Sigmoid colon (tissue), 7 donors: ENCODE measurements around the gene ENDOV. TPM values are rescaled to one million over a fixed set of nuclear protein-coding genes. Genes with fewer than 3 reads are reported as not detected.

ENCODE experiments used
- DNase-seq: peaks from one replicate; pipeline ENCODE4 v3.0.0-alpha.2; 2019
- H3K27ac ChIP-seq, 4 donors: fragments of 200-600 bp; sonication (generic); one replicate each; pipeline ENCODE4 v1.5.1; 2016 to 2019; ENCODE audit warnings: mild to moderate bottlenecking in 1 of 4
- H3K27me3 ChIP-seq, 3 donors: fragments of 200-600 bp; sonication (generic); one replicate each; pipeline ENCODE4 v1.5.1; 2019; ENCODE audit warnings: mild to moderate bottlenecking in 1 of 3
- H3K36me3 ChIP-seq, 4 donors: fragments of 200-600 bp; sonication (generic); one replicate each; pipeline ENCODE4 v1.5.1; 2016 to 2019
- H3K4me1 ChIP-seq, 4 donors: fragments of 200-600 bp; sonication (generic); one replicate each; pipeline ENCODE4 v1.5.1; 2017 to 2019
- H3K4me3 ChIP-seq, 4 donors: fragments of 200-600 bp; sonication (generic); one replicate each; pipeline ENCODE4 v1.5.1; 2017 to 2019; ENCODE audit warnings: mild to moderate bottlenecking in 2 of 4, moderate library complexity in 1 of 4
- H3K9me3 ChIP-seq, 4 donors: fragments of 200-600 bp in 3 of 4; sonication (generic) in 3 of 4; one replicate each; pipeline versions ENCODE4 v1.5.1 to v1.6.1; 2013 to 2019
- CTCF ChIP-seq, 4 experiments: fragments of 450-650 bp in 3 of 4; fragments of 200-600 bp in 1 of 4; IDR thresholded peaks; one replicate each; pipeline ENCODE4 v1.5.1; 2016 to 2019; ENCODE audit warnings: antibody characterized with exemption in 4 of 4, mild to moderate bottlenecking in 3 of 4, moderate library complexity in 2 of 4
- EP300 ChIP-seq, 4 donors: sonication (generic); formaldehyde crosslinking; IDR thresholded peaks; one replicate each; pipeline ENCODE4 v1.6.1; 2017; ENCODE audit warnings: antibody characterized with exemption in 4 of 4
- POLR2A ChIP-seq, 2 donors: fragments of 450-650 bp; IDR thresholded peaks; one replicate each; pipeline ENCODE4 v1.6.1; 2016; ENCODE audit warnings: antibody characterized with exemption in 2 of 2, mild to moderate bottlenecking in 2 of 2, moderate library complexity in 2 of 2
- POLR2AphosphoS5 ChIP-seq, 4 donors: sonication (generic); formaldehyde crosslinking; IDR thresholded peaks; one replicate each; pipeline ENCODE4 v1.6.1; 2017; ENCODE audit warnings: antibody characterized with exemption in 4 of 4
- WGBS, 2 donors: extraction: QIAGEN DNeasy Blood & Tissue Kit; methylation state at CpG; one replicate each; pipeline ENCODE4 v1.1.7; 2013; 5-methylcytosine and 5-hydroxymethylcytosine counted together
- intact Hi-C: fragments of 100-400 bp; cut with DNase I; formaldehyde crosslinking; loops from one replicate; pipeline ENCODE4 v1.15.1; 2023
- polyA plus RNA-seq, 3 donors: library from polyadenylated mRNA; stranded (reverse); fragments of 200-250 nt; gene quantifications; one replicate each; pipeline ENCODE4 v1.2.3, GENCODE V29; 2013
- total RNA-seq, 4 donors: library from RNA; depleted of rRNA; stranded (reverse); fragments of >200 nt; gene quantifications; one replicate each; pipeline ENCODE4 v1.1.0, GENCODE V29; 2016
- donor health status: healthy with polysubstance abuse.
- donor health status: Bipolar disorder and iron deficiency.
- donor health status: healthy.

The ENDOV gene
- total and polyA plus RNA-seq, 7 donors = 9.5 to 23.5 (median 17.4) TPM

GRCh38 chr17:80432350-80432955 lies 17.5 kb downstream of the ENDOV start:
- 85 to 86% methylated on average over 15 of the region's 15 CpGs for WGBS, 2 donors
- no peak for DNase-seq
- Histone ChIP-seq H3K4me3 (no peak overlapping the region), H3K36me3 (peaks cover 0 to 31% (median 3%) of the 10 kb centered on the region in 4 donors), H3K9me3 (no peaks in the 10 kb centered on the region), H3K27ac (no peak overlapping the region), H3K4me1 (peaks cover 0 to under 1% (median 0%) of the 10 kb centered on the region in 4 donors), H3K27me3 (no peaks in the 10 kb centered on the region)
- intact Hi-C loops = no loop called here
- no peak for TF ChIP-seq POLR2AphosphoS5 (IDR thresholded peaks at IDR 0.05)
- TF ChIP-seq EP300 (IDR thresholded peaks at IDR 0.05) = no peak
- no peak for TF ChIP-seq CTCF (IDR thresholded peaks at IDR 0.05)
- no peak for TF ChIP-seq POLR2A (IDR thresholded peaks at IDR 0.05)

DNA sequence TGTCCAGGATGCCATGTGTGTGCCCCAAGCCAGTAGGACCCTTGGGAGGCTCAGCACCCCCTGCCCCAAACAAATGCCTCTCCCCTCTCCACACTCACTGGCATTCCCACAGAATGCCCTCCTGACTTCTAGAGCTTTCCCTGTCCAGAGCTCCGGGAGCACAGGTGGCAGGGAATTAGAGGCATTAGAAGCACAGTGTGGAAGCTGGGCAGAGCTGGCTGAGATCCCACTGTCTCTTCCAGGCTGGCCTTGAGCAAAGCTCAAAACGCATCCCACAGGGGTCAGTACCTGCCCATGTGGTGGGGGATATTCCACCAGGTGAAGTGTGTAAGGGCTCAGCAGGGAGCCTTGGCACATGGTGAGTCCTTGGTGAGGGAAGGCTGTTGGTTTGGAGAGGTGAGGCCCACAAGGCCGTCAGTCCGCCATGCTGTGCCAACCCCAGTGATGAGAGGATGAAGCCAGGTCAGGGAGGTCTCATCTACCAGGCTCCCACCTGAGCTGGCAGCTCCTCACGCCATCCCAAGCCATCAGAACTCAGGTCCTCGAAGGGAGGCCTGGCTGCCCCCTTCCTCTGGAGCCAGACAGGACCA lies 18.1 kb downstream of the ENDOV start:
- H3K27me3 ChIP-seq = no peaks in the 10 kb centered on the region
- intact Hi-C loops = no loop called here
- 87 to 89% methylated on average over 6 of the region's 6 CpGs for WGBS, 2 donors
- no peak for TF ChIP-seq CTCF (IDR thresholded peaks at IDR 0.05)
- TF ChIP-seq EP300 (IDR thresholded peaks at IDR 0.05) = no peak
- no peak for TF ChIP-seq POLR2AphosphoS5 (IDR thresholded peaks at IDR 0.05)
- no peaks in the 10 kb centered on the region for H3K9me3 ChIP-seq
- H3K4me1 ChIP-seq = no peaks in the 10 kb centered on the region
- DNase-seq = no peak
- no peak overlapping the region for H3K27ac ChIP-seq
- H3K4me3 ChIP-seq = no peak overlapping the region
- peaks cover 0 to 25% (median 3%) of the 10 kb centered on the region in 4 donors for H3K36me3 ChIP-seq

DNA sequence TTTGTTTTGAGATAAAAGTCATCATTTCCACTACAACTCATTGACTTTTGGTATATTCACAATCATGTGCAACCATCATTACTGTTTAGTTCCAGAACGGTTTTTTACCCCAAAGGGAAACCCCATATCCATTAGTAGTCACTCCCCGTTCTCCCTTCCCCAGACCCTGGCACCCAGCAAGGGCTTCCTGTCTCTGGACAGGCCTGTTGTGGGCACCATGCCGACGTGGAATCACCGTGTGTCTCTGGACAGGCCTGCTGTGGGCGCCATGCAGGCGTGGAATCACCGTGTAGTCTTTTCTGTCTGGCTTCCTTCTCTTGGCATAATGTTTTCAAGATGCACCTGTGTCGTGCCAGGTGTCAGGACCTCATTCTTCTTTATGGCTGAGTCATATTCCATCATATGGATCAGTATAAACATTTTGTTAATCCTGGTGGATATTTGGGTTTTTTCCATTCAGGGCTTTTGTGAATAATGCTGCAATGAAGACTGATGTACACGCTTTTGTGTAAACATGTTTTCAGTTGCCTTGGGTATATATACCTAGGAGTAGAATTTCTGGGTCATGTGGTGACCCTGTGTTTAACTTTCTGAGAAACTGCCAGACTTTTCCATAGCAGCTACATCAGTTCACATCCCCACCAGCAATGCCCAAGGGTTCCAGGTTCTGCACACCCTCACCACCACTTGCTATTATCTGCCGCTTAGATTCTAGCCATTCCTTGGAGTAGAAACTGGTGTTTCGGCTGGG lies 19.1 kb downstream of the ENDOV start:
- TF ChIP-seq EP300 (IDR thresholded peaks at IDR 0.05) (no peak), CTCF (IDR thresholded peaks at IDR 0.05) (no peak), POLR2AphosphoS5 (IDR thresholded peaks at IDR 0.05) (no peak), POLR2A (IDR thresholded peaks at IDR 0.05) (no peak)
- DNase-seq = no peak
- no peak overlapping the region for H3K27ac ChIP-seq
- peaks cover 0 to 16% (median 3%) of the 10 kb centered on the region in 4 donors for H3K36me3 ChIP-seq
- intact Hi-C loops = no loop called here
- no peaks in the 10 kb centered on the region for H3K4me1 ChIP-seq
- no peak overlapping the region for H3K4me3 ChIP-seq
- WGBS, 2 donors = 79 to 81% methylated on average over 12 of the region's 12 CpGs
- no peaks in the 10 kb centered on the region for H3K27me3 ChIP-seq
- no peaks in the 10 kb centered on the region for H3K9me3 ChIP-seq

DNA sequence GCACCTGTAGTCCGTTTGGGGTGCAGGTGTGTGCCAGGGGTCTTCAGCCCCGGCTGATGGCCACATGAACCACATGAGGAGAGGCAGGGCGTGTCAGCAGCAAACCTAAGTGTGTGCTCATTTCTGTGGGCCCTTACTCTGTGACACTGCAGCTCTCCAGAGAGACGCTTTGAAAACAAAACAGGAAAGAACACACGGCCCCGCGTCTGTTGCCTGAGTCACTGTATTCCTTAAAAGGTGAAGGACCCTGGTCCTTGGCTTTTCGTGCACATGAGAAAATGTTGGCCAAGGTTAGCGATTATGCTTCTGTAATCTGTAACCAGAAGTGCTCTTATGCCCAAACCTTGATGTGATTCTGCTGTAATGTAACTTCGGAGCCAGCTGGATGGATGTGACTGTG lies 22.6 kb downstream of the ENDOV start:
- Histone ChIP-seq H3K4me1 (no peaks in the 10 kb centered on the region), H3K27me3 (no peaks in the 10 kb centered on the region), H3K4me3 (no peak overlapping the region), H3K9me3 (no peaks in the 10 kb centered on the region), H3K36me3 (peaks cover 0 to 6% (median 0%) of the 10 kb centered on the region in 4 donors), H3K27ac (no peak overlapping the region)
- 89 to 90% methylated on average over 10 of the region's 10 CpGs for WGBS, 2 donors
- no peak for TF ChIP-seq POLR2AphosphoS5 (IDR thresholded peaks at IDR 0.05)
- TF ChIP-seq CTCF (IDR thresholded peaks at IDR 0.05) = no peak
- TF ChIP-seq EP300 (IDR thresholded peaks at IDR 0.05) = no peak
- no peak for TF ChIP-seq POLR2A (IDR thresholded peaks at IDR 0.05)
- intact Hi-C loops = no loop called here
- no peak for DNase-seq
